Stimulated activated CD8-positive, alpha-beta memory T cell treated with anti-CD3 and anti-CD28 coated beads, Interleukin-4, amount 100 ng/mL, for 48 hours (primary cell): ENCODE data around the gene GBGT1.
"Not testable (repeated sequence)": the region's sequence is repeated elsewhere in the genome, so short reads cannot be mapped to it uniquely, and the experiment has no call there.

Experiments used
- DNase-seq: peaks from one replicate; pipeline ENCODE4 v3.0.0-alpha.2; 2020

The GBGT1 gene

GRCh38 chr9:133194597-133194996 is 30.9 kb upstream of the GBGT1 start:
- no peak for DNase-seq

- no peak for DNase-seq
Observed at GRCh38 chr9:133191989-133192388, 28.3 kb upstream of the GBGT1 start.

- no peak for DNase-seq
Observed at GRCh38 chr9:133189826-133190225, 26.1 kb upstream of the GBGT1 start.

- no peak for DNase-seq
Observed at GRCh38 chr9:133188843-133189180, 25.1 kb upstream of the GBGT1 start.

GRCh38 chr9:133188006-133188842 is 24.5 kb upstream of the GBGT1 start:
- DNase-seq, result no peak

GRCh38 chr9:133187561-133188005 is 23.9 kb upstream of the GBGT1 start:
- DNase-seq, result no peak

- no peak for DNase-seq
Observed at GRCh38 chr9:133186736-133187135, 23.0 kb upstream of the GBGT1 start.

GRCh38 chr9:133184971-133185370 is 21.3 kb upstream of the GBGT1 start:
- DNase-seq, result peak; percentile 61

GRCh38 chr9:133182151-133182550 is 18.4 kb upstream of the GBGT1 start:
- DNase-seq, result no peak

- DNase-seq, result no peak
Observed at GRCh38 chr9:133181561-133181960, 17.8 kb upstream of the GBGT1 start.

GRCh38 chr9:133180953-133181352 is 17.2 kb upstream of the GBGT1 start:
- no peak for DNase-seq

GRCh38 chr9:133173056-133173455 is 9.3 kb upstream of the GBGT1 start:
- DNase-seq, result no peak

- DNase-seq, result no peak
Observed at GRCh38 chr9:133171161-133171961, 7.6 kb upstream of the GBGT1 start.

GRCh38 chr9:133170716-133171115 is 7.0 kb upstream of the GBGT1 start:
- no peak for DNase-seq

GRCh38 chr9:133169687-133170086 is 6.0 kb upstream of the GBGT1 start:
- not testable (repeated sequence) for DNase-seq

- DNase-seq, result no peak
Observed at GRCh38 chr9:133169102-133169501, 5.4 kb upstream of the GBGT1 start.

- no peak for DNase-seq
Observed at GRCh38 chr9:133168432-133168831, 4.7 kb upstream of the GBGT1 start.

- DNase-seq, result no peak
Observed at GRCh38 chr9:133167769-133168168, 4.1 kb upstream of the GBGT1 start.

- no peak for DNase-seq
Observed at GRCh38 chr9:133167096-133167730, 3.5 kb upstream of the GBGT1 start.

GRCh38 chr9:133166392-133166791 is 2.7 kb upstream of the GBGT1 start:
- no peak for DNase-seq

- no peak for DNase-seq
Observed at GRCh38 chr9:133165452-133165730, 1.7 kb upstream of the GBGT1 start.

GRCh38 chr9:133164191-133164590 is 477 bp upstream of the GBGT1 start:
- DNase-seq, result no peak

GRCh38 chr9:133162861-133163503 is 732 bp downstream of the GBGT1 start:
- no peak for DNase-seq
